Measurements from ENCODE around the gene LTO1.
A peak's percentile ranks its signal among the peaks of the same experiment; 100 is the strongest.

The LTO1 gene

DNA sequence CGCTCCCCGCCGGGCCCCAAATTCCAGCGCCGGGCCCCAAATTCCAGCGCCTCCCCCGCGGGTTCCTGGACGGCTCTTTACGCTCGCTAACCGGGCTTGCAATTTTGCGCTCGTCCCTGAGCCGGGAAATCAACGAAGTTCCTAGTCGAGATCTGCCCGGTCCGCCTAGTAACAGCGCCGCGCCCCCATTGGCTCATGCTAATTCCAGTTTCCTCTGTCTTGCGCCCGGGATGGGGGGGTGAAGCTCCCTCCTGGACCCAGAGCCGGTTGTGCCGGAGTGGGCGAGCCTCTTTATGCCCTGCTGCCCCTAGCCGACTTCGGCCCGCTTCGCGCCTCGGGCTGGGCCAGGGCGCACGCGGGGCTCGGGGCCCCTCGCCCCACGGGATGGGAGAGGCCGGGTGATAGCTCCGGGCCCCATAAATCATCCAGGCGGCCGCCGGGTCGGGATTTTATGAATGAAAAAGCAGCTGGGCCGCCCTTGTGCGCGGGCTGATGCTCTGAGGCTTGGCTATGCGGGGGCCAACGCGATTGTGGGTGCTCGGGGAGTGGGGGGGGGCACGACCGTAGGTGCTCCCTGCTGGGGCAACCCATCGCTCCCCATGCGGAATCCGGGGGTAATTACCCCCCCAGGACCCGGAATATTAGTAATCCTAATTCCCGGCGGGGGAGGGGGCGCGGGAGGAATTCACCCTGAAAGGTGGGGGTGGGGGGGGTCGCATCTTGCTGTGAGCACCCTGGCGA lies 36.0 kb downstream of the LTO1 start:
- WGBS (ENCODE audit: extremely low coverage, insufficient coverage, insufficient read length), result no CpG with 5 or more reads among the region's 64 CpGs
- no peak overlapping the region for H3K18ac ChIP-seq (ENCODE audit: low read length)
- H3K4me3 ChIP-seq (ENCODE audit: low read depth, low read length), result no peak overlapping the region
- H3K27ac ChIP-seq (ENCODE audit: low read depth, low read length), result peak overlapping the region; percentile 31
- peak overlapping the region; percentile 36 for H4K91ac ChIP-seq (ENCODE audit: low read depth, low read length)
- no peak overlapping the region for H2BK12ac ChIP-seq (ENCODE audit: low read length)
- peaks cover 37% of the 10 kb centered on the region for H3K79me1 ChIP-seq (ENCODE audit: low read length)
- H3K9ac ChIP-seq (ENCODE audit: low read length), result no peak overlapping the region
- H3K36me3 ChIP-seq (ENCODE audit: control insufficient read depth in 1 of 2, insufficient read depth in 2 of 2, low read length in 2 of 2), result peaks cover 4 to 5% of the 10 kb centered on the region in 2 experiments
- DNase-seq, result peak; percentile 82 to 87
- peaks cover 27% of the 10 kb centered on the region for H3K27me3 ChIP-seq (ENCODE audit: insufficient read depth, low read length)
- H3K23ac ChIP-seq (ENCODE audit: low read length), result no peak overlapping the region
- H3K4me1 ChIP-seq (ENCODE audit: control insufficient read depth in 1 of 2, insufficient read depth in 2 of 2, low read length in 2 of 2), result peaks cover 26 to 38% of the 10 kb centered on the region in 2 experiments
- H4K8ac ChIP-seq (ENCODE audit: low read depth, low read length), result peak overlapping the region; percentile 12
- peaks cover 6% of the 10 kb centered on the region for H3K79me2 ChIP-seq (ENCODE audit: control insufficient read depth, insufficient read depth, low read length, poor library complexity)
- H3K4me2 ChIP-seq (ENCODE audit: low read length), result peak overlapping the region; percentile 82
- H2AK5ac ChIP-seq (ENCODE audit: low read length), result no peak overlapping the region
- peak overlapping the region; percentile 54 for H2BK5ac ChIP-seq (ENCODE audit: low read depth, low read length, poor library complexity)
- H3K9me3 ChIP-seq (ENCODE audit: insufficient read depth, low read depth, low read length), result peaks cover 1% of the 10 kb centered on the region
- H2BK120ac ChIP-seq (ENCODE audit: insufficient read depth, low read length, poor library complexity), result peak overlapping the region; percentile 48
- no peak overlapping the region for H3K4ac ChIP-seq (ENCODE audit: low read depth, low read length)
- no peak overlapping the region for H4K12ac ChIP-seq (ENCODE audit: low read depth, low read length)
- peak overlapping the region; percentile 8 for H3K14ac ChIP-seq (ENCODE audit: low read length)
- no peak overlapping the region for H2AFZ ChIP-seq (ENCODE audit: insufficient read depth, low read length, poor library complexity)

DNA sequence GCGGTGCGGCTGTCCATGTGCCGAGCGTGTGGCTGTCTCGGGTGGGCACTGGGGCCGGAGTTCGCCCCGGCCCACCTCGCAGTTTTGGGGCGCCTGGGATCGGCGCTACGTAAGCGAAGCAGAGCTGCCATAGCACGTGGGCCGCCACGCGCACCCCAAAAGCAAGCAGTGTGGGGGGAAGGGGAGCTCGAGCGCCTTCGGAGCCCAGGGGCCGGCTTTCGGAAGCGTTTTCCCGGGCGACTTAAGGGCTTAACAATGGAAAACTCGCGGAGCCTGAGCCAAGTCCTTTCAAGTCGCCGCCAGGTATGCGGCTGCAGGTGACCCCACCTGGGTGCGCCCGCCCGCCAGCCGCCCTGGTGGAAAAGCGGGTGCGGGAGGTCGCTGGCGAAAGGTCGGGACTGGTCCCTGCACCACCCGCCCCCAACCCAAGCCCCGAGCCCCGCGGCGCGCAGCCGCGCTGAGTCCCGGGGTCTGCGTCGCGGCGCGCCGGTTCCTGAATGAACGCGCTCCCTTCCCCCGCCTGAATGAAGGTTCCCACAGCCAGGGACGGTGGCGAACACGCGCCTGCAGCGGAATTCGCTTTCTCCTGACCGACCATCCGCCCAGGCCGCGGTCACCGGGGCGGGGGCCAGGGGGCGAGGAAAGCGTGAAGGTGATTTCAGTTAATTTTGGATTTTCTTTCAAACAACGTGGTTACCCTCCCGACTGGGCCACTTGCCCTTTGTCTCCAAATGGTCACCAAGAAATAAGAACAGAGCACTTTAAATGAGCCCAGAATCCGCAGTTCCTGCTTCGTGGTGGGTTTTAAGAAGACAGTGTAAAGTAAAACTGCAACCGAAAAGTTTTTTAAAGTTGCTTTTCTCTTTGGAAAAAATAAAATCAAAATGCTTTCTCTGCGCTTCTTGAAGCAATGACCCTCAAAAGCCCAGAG lies 36.9 kb downstream of the LTO1 start:
- peaks cover 26 to 38% of the 10 kb centered on the region in 2 experiments for H3K4me1 ChIP-seq (ENCODE audit: control insufficient read depth in 1 of 2, insufficient read depth in 2 of 2, low read length in 2 of 2)
- WGBS (ENCODE audit: extremely low coverage, insufficient coverage, insufficient read length), result no CpG with 5 or more reads among the region's 78 CpGs

DNA sequence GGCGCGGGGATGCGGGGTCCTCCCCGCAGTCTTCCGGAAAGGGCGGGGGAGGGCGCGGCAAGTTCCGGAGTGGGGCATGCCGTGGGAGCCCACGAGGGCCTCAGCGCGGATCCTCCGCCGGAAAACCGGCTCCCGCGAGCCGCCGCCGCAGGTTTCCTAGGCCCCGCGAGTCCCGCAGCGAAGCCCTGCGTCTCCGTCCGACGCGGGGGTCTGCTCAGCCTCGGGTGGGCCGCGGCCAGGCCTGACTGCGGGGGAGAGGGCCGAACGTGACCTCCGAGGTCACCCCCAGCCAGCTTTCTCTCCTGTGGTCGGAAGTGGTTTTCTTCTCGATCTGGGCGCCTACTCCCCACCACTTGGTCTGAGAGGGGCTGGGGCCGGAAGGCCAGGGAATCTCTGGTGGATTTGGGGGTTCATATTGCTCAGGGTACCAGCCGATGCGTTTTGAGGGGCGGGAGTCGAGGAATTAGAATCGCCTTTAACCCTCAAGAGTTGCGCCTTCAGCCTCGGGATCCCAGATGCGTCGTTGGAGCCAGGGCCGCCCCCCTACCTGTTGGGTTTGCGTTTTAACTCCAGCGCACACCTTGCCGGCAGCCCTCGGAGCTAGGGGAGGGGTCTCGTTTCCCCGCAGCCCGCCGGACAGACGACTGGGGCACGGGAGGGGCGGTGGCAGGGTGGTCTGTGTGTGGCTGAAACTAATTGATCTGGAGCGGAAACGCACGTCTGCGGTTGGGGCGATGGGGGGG lies 37.8 kb downstream of the LTO1 start:
- Histone ChIP-seq H3K9me3 (ENCODE audit: insufficient read depth, low read depth, low read length) (peaks cover 1% of the 10 kb centered on the region), H2AFZ (ENCODE audit: insufficient read depth, low read length, poor library complexity) (no peak overlapping the region), H3K9ac (ENCODE audit: low read length) (no peak overlapping the region), H3K79me1 (ENCODE audit: low read length) (peaks cover 36% of the 10 kb centered on the region), H3K4ac (ENCODE audit: low read depth, low read length) (peak overlapping the region; percentile 13), H2BK5ac (ENCODE audit: low read depth, low read length, poor library complexity) (no peak overlapping the region), H2BK12ac (ENCODE audit: low read length) (peak overlapping the region; percentile 61), H2BK120ac (ENCODE audit: insufficient read depth, low read length, poor library complexity) (peak overlapping the region; percentile 75), H3K27ac (ENCODE audit: low read depth, low read length) (peak overlapping the region; percentile 43), H2AK5ac (ENCODE audit: low read length) (no peak overlapping the region), H3K18ac (ENCODE audit: low read length) (peak overlapping the region; percentile 20), H3K36me3 (ENCODE audit: control insufficient read depth in 1 of 2, insufficient read depth in 2 of 2, low read length in 2 of 2) (no peaks in the 10 kb centered on the region), H4K12ac (ENCODE audit: low read depth, low read length) (peak overlapping the region; percentile 13), H3K14ac (ENCODE audit: low read length) (peak overlapping the region; percentile 54), H3K27me3 (ENCODE audit: insufficient read depth, low read length) (peaks cover 19% of the 10 kb centered on the region), H3K23ac (ENCODE audit: low read length) (no peak overlapping the region), H3K4me1 (ENCODE audit: control insufficient read depth in 1 of 2, insufficient read depth in 2 of 2, low read length in 2 of 2) (peaks cover 26 to 35% of the 10 kb centered on the region in 2 experiments), H3K79me2 (ENCODE audit: control insufficient read depth, insufficient read depth, low read length, poor library complexity) (peaks cover 6% of the 10 kb centered on the region), H3K4me3 (ENCODE audit: low read depth, low read length) (peak overlapping the region; percentile 4), H4K8ac (ENCODE audit: low read depth, low read length) (peak overlapping the region; percentile 78), H4K91ac (ENCODE audit: low read depth, low read length) (peak overlapping the region; percentile 84), H3K4me2 (ENCODE audit: low read length) (peak overlapping the region; percentile 82)
- no peak for DNase-seq
- no CpG with 5 or more reads among the region's 67 CpGs for WGBS (ENCODE audit: extremely low coverage, insufficient coverage, insufficient read length)

More for the DNA sequence above, 36.9 kb downstream of the LTO1 start:
- peak overlapping the region; percentile 54 for H3K14ac ChIP-seq (ENCODE audit: low read length)
- H3K4me2 ChIP-seq (ENCODE audit: low read length), result peak overlapping the region; percentile 82
- no peak overlapping the region for H3K23ac ChIP-seq (ENCODE audit: low read length)
- H4K8ac ChIP-seq (ENCODE audit: low read depth, low read length), result peak overlapping the region; percentile 48
- peak overlapping the region; percentile 43 for H3K27ac ChIP-seq (ENCODE audit: low read depth, low read length)
- no peak overlapping the region for H3K9ac ChIP-seq (ENCODE audit: low read length)
- peaks cover 6% of the 10 kb centered on the region for H3K79me2 ChIP-seq (ENCODE audit: control insufficient read depth, insufficient read depth, low read length, poor library complexity)
- H4K91ac ChIP-seq (ENCODE audit: low read depth, low read length), result peak overlapping the region; percentile 84
- peak overlapping the region; percentile 13 for H3K4ac ChIP-seq (ENCODE audit: low read depth, low read length)
- peak overlapping the region; percentile 50 for H2AFZ ChIP-seq (ENCODE audit: insufficient read depth, low read length, poor library complexity)
- H2AK5ac ChIP-seq (ENCODE audit: low read length), result peak overlapping the region; percentile 21
- H4K12ac ChIP-seq (ENCODE audit: low read depth, low read length), result peak overlapping the region; percentile 24
- no peak overlapping the region for H3K18ac ChIP-seq (ENCODE audit: low read length)
- peak overlapping the region; percentile 63 for H3K4me3 ChIP-seq (ENCODE audit: low read depth, low read length)
- H3K27me3 ChIP-seq (ENCODE audit: insufficient read depth, low read length), result peaks cover 27% of the 10 kb centered on the region
- DNase-seq, result peak; percentile 33 to 55
- H3K79me1 ChIP-seq (ENCODE audit: low read length), result peaks cover 37% of the 10 kb centered on the region
- H2BK120ac ChIP-seq (ENCODE audit: insufficient read depth, low read length, poor library complexity), result peak overlapping the region; percentile 73
- no peaks in the 10 kb centered on the region for H3K36me3 ChIP-seq (ENCODE audit: control insufficient read depth in 1 of 2, insufficient read depth in 2 of 2, low read length in 2 of 2)
- peaks cover 1% of the 10 kb centered on the region for H3K9me3 ChIP-seq (ENCODE audit: insufficient read depth, low read depth, low read length)
- peak overlapping the region; percentile 55 for H2BK12ac ChIP-seq (ENCODE audit: low read length)
- H2BK5ac ChIP-seq (ENCODE audit: low read depth, low read length, poor library complexity), result peak overlapping the region; percentile 54

Measured in trophoblast cell (in vitro differentiated cells and primary cell).